Endodermal cell (in vitro differentiated cells): ENCODE measurements around the gene EAF2. TPM values are rescaled to one million over a fixed set of nuclear protein-coding genes. Genes with fewer than 3 reads are reported as not detected.
A peak's percentile ranks its signal among the peaks of the same experiment; 100 is the strongest.

Experiments
- DNase-seq: peaks from one replicate; pipeline ENCODE4 v3.0.0-alpha.2; 2017
- H3K27ac ChIP-seq: 2 replicates; pipeline ENCODE4 v1.5.1; 2013; ENCODE audit warnings: mild to moderate bottlenecking, low read depth, low read length, moderate library complexity
- H3K27me3 ChIP-seq: 2 replicates; pipeline ENCODE4 v1.6.1; 2013; ENCODE audit warnings: mild to moderate bottlenecking, low read length, moderate library complexity; ENCODE audit not compliant: insufficient read depth, control insufficient read depth, poor library complexity, severe bottlenecking
- H3K36me3 ChIP-seq: 2 replicates; pipeline ENCODE4 v1.7.0; 2013; ENCODE audit warnings: mild to moderate bottlenecking, low read length, moderate library complexity; ENCODE audit not compliant: control insufficient read depth, insufficient read depth
- H3K4me1 ChIP-seq: one replicate; pipeline ENCODE4 v1.7.0; 2013; ENCODE audit warnings: low read length; ENCODE audit not compliant: control insufficient read depth, insufficient read depth
- H3K4me3 ChIP-seq: 2 replicates; pipeline ENCODE4 v1.5.1; 2013; ENCODE audit warnings: mild to moderate bottlenecking, low read length, moderate library complexity
- H3K9ac ChIP-seq: 2 replicates; pipeline ENCODE4 v1.6.1; 2013; ENCODE audit warnings: mild to moderate bottlenecking, low read length, moderate library complexity; ENCODE audit not compliant: poor library complexity, severe bottlenecking; ENCODE audit errors: extremely low read depth
- H3K9me3 ChIP-seq: 2 replicates; pipeline ENCODE4 v1.6.1; 2013; ENCODE audit warnings: mild to moderate bottlenecking, low read length, moderate library complexity; ENCODE audit not compliant: control insufficient read depth
- H3K27ac Mint-ChIP-seq: 2 replicates; pipeline ENCODE4 v1.8.0; 2020; ENCODE audit warnings: mixed read lengths
- H3K27me3 Mint-ChIP-seq: 2 replicates; pipeline ENCODE4 v1.8.0; 2021; ENCODE audit warnings: mild to moderate bottlenecking, mixed read lengths; ENCODE audit not compliant: insufficient read depth
- H3K36me3 Mint-ChIP-seq: 2 replicates; pipeline ENCODE4 v1.8.0; 2020; ENCODE audit warnings: low read depth, mixed read lengths
- H3K4me1 Mint-ChIP-seq: 2 replicates; pipeline ENCODE4 v1.8.0; 2020; ENCODE audit warnings: mixed read lengths
- H3K4me3 Mint-ChIP-seq: 2 replicates; pipeline ENCODE4 v1.8.0; 2020; ENCODE audit warnings: mild to moderate bottlenecking, moderate library complexity, mixed read lengths
- H3K9me3 Mint-ChIP-seq: 2 replicates; pipeline ENCODE4 v1.8.0; 2020; ENCODE audit warnings: mild to moderate bottlenecking, mixed read lengths
- CTCF ChIP-seq: fragments of 200-600 bp; sonication (generic); conservative IDR thresholded peaks from 2 replicates; pipeline ENCODE4 v1.5.0; 2021; ENCODE audit warnings: antibody characterized with exemption, mild to moderate bottlenecking
- WGBS, 2 experiments: methylation state at CpG; one replicate each; pipeline versions ENCODE4 v1.1.5 to v1.1.7; 2013; ENCODE audit warnings: missing lambda C conversion rate in 2 of 2, mixed read lengths in 1 of 2; ENCODE audit not compliant: insufficient coverage in 1 of 2, insufficient read length in 1 of 2; 5-methylcytosine and 5-hydroxymethylcytosine counted together
- total RNA-seq, 2 donors: library from RNA; stranded (reverse); fragmentation: NEBNext Ultra II Directional in 1 of 2; extraction: Animal tissue kit (Norgen Biotek cat#: 25700) in 1 of 2; gene quantifications; 2 replicates in 1 of 2; 3 replicates in 1 of 2; pipeline ENCODE4 v1.2.1, GENCODE V29; 2021

EAF2 gene
- total RNA-seq, 2 donors from 2014 or later, result 3.5 to 4.6 TPM

DNA sequence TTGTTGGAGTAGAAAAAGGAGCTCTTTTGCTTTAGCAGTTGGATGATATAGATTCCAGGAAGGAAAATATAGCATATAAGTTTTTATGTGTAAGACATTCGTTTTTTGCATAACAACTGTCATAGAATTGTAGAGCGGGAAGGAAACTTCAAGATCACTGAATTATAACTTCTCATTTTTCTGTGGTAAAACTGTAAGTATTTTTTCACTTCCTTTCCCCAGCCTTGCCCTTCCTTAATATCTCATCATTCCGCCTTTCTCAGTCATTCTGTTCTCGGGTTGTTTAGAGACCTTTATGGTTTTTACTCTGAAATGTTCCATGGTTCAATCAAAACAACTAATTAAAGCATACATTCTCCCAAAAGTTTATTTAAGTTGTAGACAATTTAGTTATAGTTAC lies 1.1 kb downstream of the EAF2 start:
- peaks cover 18% of the 10 kb centered on the region for H3K27me3 ChIP-seq
- DNase-seq, result no peak
- no peak overlapping the region for H3K27ac ChIP-seq
- Mint-ChIP-seq H3K9me3 (peaks cover 3% of the 10 kb centered on the region), H3K27me3 (peaks cover 24% of the 10 kb centered on the region), H3K4me1 (peaks cover 14% of the 10 kb centered on the region), H3K27ac (no peak overlapping the region), H3K36me3 (peaks cover 15% of the 10 kb centered on the region), H3K4me3 (peak overlapping the region; percentile 83)
- peak overlapping the region; percentile 86 for H3K4me3 ChIP-seq
- H3K4me1 ChIP-seq, result no peaks in the 10 kb centered on the region
- H3K9me3 ChIP-seq, result no peaks in the 10 kb centered on the region
- WGBS, 2 experiments, result 78 to 93% methylated on average over 4 of the region's 4 CpGs
- TF ChIP-seq CTCF, result no peak
- H3K36me3 ChIP-seq, result peaks cover 23% of the 10 kb centered on the region
- no peak overlapping the region for H3K9ac ChIP-seq

DNA sequence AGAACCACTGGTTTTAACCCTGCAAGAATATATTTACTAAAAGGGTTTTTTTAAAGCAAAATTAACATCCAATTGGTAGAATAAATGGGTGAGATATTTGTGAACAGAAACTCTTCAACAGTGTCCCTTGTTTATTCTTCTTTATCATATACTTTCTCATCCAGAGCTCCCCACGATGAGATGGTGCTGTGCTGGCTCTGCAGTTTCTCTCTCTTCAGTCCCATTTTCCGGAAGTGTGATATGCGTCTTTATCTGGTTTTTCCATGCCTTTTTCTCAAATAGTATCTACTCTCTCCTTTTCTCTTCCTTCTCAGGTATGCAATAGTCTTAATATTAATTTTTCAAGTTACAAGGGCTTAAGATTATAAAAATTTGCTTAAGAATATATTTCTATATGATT lies 1.5 kb downstream of the EAF2 start:
- DNase-seq, result no peak
- no peak overlapping the region for H3K9ac ChIP-seq
- H3K4me1 ChIP-seq, result no peaks in the 10 kb centered on the region
- H3K9me3 Mint-ChIP-seq, result peaks cover 3% of the 10 kb centered on the region
- peak overlapping the region; percentile 86 for H3K4me3 ChIP-seq
- TF ChIP-seq CTCF, result no peak
- peaks cover 21% of the 10 kb centered on the region for H3K36me3 ChIP-seq
- peaks cover 13% of the 10 kb centered on the region for H3K36me3 Mint-ChIP-seq
- H3K4me3 Mint-ChIP-seq, result no peak overlapping the region
- peaks cover 18% of the 10 kb centered on the region for H3K27me3 ChIP-seq
- H3K9me3 ChIP-seq, result no peaks in the 10 kb centered on the region
- peaks cover 14% of the 10 kb centered on the region for H3K4me1 Mint-ChIP-seq
- H3K27ac ChIP-seq, result no peak overlapping the region
- H3K27ac Mint-ChIP-seq, result no peak overlapping the region
- 87 to 89% methylated on average over 3 of the region's 3 CpGs for WGBS, 2 experiments
- peaks cover 24% of the 10 kb centered on the region for H3K27me3 Mint-ChIP-seq

DNA sequence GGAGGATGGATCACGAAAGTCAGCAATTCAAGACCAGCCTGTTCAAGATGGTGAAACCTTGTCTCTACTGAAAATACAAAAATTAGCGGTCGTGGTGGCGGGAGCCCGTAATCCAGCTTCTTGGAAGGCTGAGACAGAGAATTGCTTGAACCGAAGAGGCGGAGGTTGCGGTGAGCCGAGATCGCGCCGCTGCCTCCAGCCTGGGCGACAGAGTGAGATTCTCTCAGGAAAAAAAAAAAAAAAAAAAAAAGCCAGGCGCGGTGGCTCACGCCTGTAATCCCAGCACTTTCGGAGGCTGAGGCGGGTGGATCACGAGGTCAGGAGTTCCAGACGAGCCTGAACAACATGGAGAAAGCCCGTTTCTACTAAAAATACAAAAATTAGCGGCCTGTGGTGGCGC lies 5.0 kb downstream of the EAF2 start:
- H3K9me3 Mint-ChIP-seq, result peaks cover 3% of the 10 kb centered on the region

More for the DNA sequence above, 5.0 kb downstream of the EAF2 start:
- Mint-ChIP-seq H3K4me3 (no peak overlapping the region), H3K27ac (no peak overlapping the region), H3K4me1 (peaks cover 4% of the 10 kb centered on the region), H3K27me3 (peaks cover 23% of the 10 kb centered on the region), H3K36me3 (no peaks in the 10 kb centered on the region)
- H3K9me3 ChIP-seq, result no peaks in the 10 kb centered on the region
- no peak overlapping the region for H3K9ac ChIP-seq
- WGBS, 2 experiments, result 97 to 100% methylated on average over 1 to 23 of the region's 23 CpGs
- H3K4me1 ChIP-seq, result no peaks in the 10 kb centered on the region
- no peak overlapping the region for H3K4me3 ChIP-seq
- H3K27ac ChIP-seq, result no peak overlapping the region
- H3K27me3 ChIP-seq, result peaks cover 18% of the 10 kb centered on the region
- TF ChIP-seq CTCF, result no peak
- DNase-seq, result no peak
- no peaks in the 10 kb centered on the region for H3K36me3 ChIP-seq
